ENCODE results near the gene SPATA46.

DNA sequence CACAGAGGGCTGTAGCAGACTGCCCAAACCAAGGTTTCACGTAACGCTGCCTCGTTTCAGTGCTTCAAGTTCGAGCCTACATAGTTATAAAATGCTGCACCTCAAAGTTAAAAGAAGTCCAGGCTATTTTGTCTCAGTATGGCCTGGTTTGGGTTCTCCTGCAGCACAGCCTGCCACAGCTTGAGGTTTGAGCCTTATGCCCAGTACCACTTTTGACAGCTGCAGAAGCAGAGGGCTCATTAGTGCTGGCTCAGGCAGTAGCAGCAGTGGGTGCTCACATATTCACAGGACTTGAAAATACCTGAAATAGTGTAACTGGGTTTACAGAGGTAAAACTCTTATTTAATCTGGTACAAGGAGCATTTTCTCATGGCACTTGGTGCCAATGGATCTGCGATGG, 15.3 kb downstream of the SPATA46 start:
- TF ChIP-seq POLR2A (IDR thresholded peaks at IDR 0.05) = no peak
- TF ChIP-seq, protein P1, sequence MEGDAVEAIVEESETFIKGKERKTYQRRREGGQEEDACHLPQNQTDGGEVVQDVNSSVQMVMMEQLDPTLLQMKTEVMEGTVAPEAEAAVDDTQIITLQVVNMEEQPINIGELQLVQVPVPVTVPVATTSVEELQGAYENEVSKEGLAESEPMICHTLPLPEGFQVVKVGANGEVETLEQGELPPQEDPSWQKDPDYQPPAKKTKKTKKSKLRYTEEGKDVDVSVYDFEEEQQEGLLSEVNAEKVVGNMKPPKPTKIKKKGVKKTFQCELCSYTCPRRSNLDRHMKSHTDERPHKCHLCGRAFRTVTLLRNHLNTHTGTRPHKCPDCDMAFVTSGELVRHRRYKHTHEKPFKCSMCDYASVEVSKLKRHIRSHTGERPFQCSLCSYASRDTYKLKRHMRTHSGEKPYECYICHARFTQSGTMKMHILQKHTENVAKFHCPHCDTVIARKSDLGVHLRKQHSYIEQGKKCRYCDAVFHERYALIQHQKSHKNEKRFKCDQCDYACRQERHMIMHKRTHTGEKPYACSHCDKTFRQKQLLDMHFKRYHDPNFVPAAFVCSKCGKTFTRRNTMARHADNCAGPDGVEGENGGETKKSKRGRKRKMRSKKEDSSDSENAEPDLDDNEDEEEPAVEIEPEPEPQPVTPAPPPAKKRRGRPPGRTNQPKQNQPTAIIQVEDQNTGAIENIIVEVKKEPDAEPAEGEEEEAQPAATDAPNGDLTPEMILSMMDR (IDR thresholded peaks at IDR 0.05) = no peak

All from prostate gland (tissue), 2 donors.